DOHH2 (cell line): ENCODE measurements around the gene REEP1.
A peak's percentile ranks its signal among the peaks of the same experiment; 100 is the strongest.

ENCODE experiments used
- H3F3A ChIP-seq: fragments of 200-600 bp; sonication (generic), shearing (Covaris generic); 2 replicates; pipeline ENCODE4 v1.6.0; 2016; ENCODE audit warnings: antibody characterized with exemption, mild to moderate bottlenecking; ENCODE audit not compliant: control insufficient read depth, insufficient read depth
- H3K27ac ChIP-seq: fragments of 200-600 bp; sonication (generic); 2 replicates; pipeline ENCODE4 v1.5.1; 2014; ENCODE audit warnings: low read depth, mild to moderate bottlenecking, low read length, moderate library complexity
- H3K27me3 ChIP-seq: fragments of 200-600 bp; sonication (generic); 2 replicates; pipeline ENCODE4 v1.6.1; 2014; ENCODE audit warnings: mild to moderate bottlenecking, low read length, mixed read lengths; ENCODE audit not compliant: control insufficient read depth
- H3K36me3 ChIP-seq: fragments of 200-600 bp; sonication (generic); 2 replicates; pipeline ENCODE4 v1.6.1; 2014; ENCODE audit warnings: mild to moderate bottlenecking, low read length, moderate library complexity, mixed read lengths; ENCODE audit not compliant: control insufficient read depth
- H3K4me1 ChIP-seq: fragments of 200-600 bp; sonication (generic); 2 replicates; pipeline ENCODE4 v1.6.1; 2014; ENCODE audit warnings: mild to moderate bottlenecking, low read length, mixed read lengths; ENCODE audit not compliant: control insufficient read depth
- H3K4me2 ChIP-seq: fragments of 200-600 bp; sonication (generic); 2 replicates; pipeline ENCODE4 v1.6.0; 2014; ENCODE audit warnings: mild to moderate bottlenecking, low read length, moderate library complexity
- H3K4me3 ChIP-seq: fragments of 200-600 bp; sonication (generic); 2 replicates; pipeline ENCODE4 v1.5.1; 2014; ENCODE audit warnings: mild to moderate bottlenecking, low read length, mixed read lengths
- H3K79me2 ChIP-seq: fragments of 200-600 bp; sonication (generic); 2 replicates; pipeline ENCODE4 v1.6.1; 2014; ENCODE audit warnings: mild to moderate bottlenecking, low read length, mixed read lengths; ENCODE audit not compliant: control insufficient read depth
- H3K9me2 ChIP-seq: fragments of 200-600 bp; sonication (generic); replicated peaks from 2 replicates; pipeline ENCODE4 v1.6.1; 2014; ENCODE audit warnings: mild to moderate bottlenecking, low read length, mixed read lengths; ENCODE audit not compliant: control insufficient read depth
- H3K9me3 ChIP-seq: fragments of 200-600 bp; sonication (generic); 2 replicates; pipeline ENCODE4 v1.6.1; 2014; ENCODE audit warnings: antibody characterized with exemption, low read length, mixed read lengths; ENCODE audit not compliant: control insufficient read depth, insufficient read depth
- H4K20me1 ChIP-seq: fragments of 200-600 bp; sonication (generic); 2 replicates; pipeline ENCODE4 v1.6.0; 2014; ENCODE audit warnings: low read depth, mild to moderate bottlenecking, antibody characterized with exemption, low read length, moderate library complexity; ENCODE audit not compliant: control insufficient read depth, insufficient read depth
- EZH2phosphoT487 ChIP-seq: fragments of 200-600 bp; sonication (generic); IDR thresholded peaks from 2 replicates; pipeline ENCODE4 v1.6.1; 2017; ENCODE audit warnings: borderline replicate concordance, mild to moderate bottlenecking, antibody characterized with exemption, low read length, moderate library complexity, mixed read lengths
- TF ChIP-seq, protein P1 (sequence below): fragments of 200-600 bp; sonication (generic); IDR thresholded peaks from one replicate; pipeline ENCODE4 v1.5.1; 2014; ENCODE audit warnings: antibody characterized with exemption, mild to moderate bottlenecking, low read depth, low read length; ENCODE audit not compliant: poor library complexity, severe bottlenecking

Gene REEP1

DNA sequence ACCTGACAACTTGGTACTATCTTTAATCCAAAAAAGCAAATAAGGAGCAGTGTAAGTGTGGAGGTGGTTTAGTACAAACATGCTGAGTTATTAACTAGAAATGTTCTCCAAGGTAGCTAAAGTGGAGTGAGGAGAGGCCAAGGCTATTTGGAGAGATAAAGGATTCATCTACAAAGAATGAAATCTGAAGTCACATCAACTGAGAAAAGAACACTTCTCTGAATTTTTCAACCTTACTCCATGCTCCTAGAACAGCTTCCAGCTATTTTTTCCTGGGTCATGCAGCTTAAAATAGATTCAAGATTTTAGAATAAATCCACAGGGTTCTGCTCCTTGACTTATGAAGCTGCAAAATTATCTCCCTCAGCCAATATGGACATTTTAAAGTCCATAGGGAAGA lies 160.8 kb downstream of the REEP1 start:
- Histone ChIP-seq H3F3A (no peaks in the 10 kb centered on the region), H3K79me2 (peaks cover 78% of the 10 kb centered on the region), H3K4me3 (no peak overlapping the region), H3K4me2 (no peak overlapping the region), H3K9me3 (no peaks in the 10 kb centered on the region), H3K4me1 (peaks cover 30% of the 10 kb centered on the region), H3K27me3 (no peaks in the 10 kb centered on the region), H3K9me2 (no peaks in the 10 kb centered on the region), H3K36me3 (peaks cover 78% of the 10 kb centered on the region), H4K20me1 (peaks cover 8% of the 10 kb centered on the region; the same call in 1 of the 2 replicates), H3K27ac (no peak overlapping the region)
- TF ChIP-seq, protein P1, sequence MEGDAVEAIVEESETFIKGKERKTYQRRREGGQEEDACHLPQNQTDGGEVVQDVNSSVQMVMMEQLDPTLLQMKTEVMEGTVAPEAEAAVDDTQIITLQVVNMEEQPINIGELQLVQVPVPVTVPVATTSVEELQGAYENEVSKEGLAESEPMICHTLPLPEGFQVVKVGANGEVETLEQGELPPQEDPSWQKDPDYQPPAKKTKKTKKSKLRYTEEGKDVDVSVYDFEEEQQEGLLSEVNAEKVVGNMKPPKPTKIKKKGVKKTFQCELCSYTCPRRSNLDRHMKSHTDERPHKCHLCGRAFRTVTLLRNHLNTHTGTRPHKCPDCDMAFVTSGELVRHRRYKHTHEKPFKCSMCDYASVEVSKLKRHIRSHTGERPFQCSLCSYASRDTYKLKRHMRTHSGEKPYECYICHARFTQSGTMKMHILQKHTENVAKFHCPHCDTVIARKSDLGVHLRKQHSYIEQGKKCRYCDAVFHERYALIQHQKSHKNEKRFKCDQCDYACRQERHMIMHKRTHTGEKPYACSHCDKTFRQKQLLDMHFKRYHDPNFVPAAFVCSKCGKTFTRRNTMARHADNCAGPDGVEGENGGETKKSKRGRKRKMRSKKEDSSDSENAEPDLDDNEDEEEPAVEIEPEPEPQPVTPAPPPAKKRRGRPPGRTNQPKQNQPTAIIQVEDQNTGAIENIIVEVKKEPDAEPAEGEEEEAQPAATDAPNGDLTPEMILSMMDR, result no peak
- no peak for TF ChIP-seq EZH2phosphoT487

DNA sequence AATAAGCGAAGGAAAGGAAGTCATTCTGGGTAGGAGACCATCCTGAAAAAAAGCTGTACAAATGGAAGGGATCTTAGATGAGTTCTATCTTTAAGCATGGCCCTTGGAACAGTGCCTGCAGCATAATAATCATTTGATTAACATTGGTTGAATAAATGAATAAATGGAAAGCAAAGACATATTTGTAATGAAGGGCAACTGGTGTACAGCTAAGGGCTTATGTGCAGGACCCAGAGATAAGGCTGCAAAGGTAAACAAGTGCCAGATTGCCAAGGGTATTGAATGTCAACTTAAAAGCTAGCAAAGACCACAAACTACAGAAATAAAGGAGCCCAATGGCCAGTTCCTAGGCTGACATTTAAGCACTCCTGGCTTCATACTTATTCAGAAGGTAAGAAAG lies 161.6 kb downstream of the REEP1 start:
- H3K4me2 ChIP-seq, result peak overlapping the region; percentile 3
- peaks cover 80% of the 10 kb centered on the region for H3K36me3 ChIP-seq
- peaks cover 30% of the 10 kb centered on the region for H3K4me1 ChIP-seq
- H3K9me2 ChIP-seq, result no peaks in the 10 kb centered on the region
- H3F3A ChIP-seq, result no peaks in the 10 kb centered on the region
- H3K27me3 ChIP-seq, result no peaks in the 10 kb centered on the region
- peaks cover 8% of the 10 kb centered on the region; the same call in 1 of the 2 replicates for H4K20me1 ChIP-seq
- no peak for TF ChIP-seq EZH2phosphoT487
- TF ChIP-seq, protein P1, result no peak
- no peak overlapping the region for H3K27ac ChIP-seq
- H3K9me3 ChIP-seq, result no peaks in the 10 kb centered on the region
- no peak overlapping the region for H3K4me3 ChIP-seq
- H3K79me2 ChIP-seq, result peaks cover 75% of the 10 kb centered on the region

DNA sequence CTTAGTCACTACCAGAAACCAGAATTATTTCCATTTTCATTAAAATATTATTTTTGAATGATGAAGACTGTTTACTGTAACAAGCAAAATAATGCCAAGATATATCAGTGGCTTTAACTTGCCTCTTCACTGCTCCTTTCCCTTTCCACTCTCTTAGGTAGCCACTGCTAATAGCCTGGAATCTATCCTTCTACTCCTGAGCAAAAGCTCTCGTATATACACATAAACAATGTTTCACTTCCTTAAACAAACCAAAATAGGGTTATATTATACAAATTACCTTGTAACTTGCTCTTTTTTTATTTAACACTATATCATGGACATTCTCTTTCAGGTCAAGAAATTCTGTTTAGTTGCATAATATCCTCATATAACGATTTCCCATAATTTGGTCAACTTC lies 163.0 kb downstream of the REEP1 start:
- Histone ChIP-seq H3K27me3 (no peaks in the 10 kb centered on the region), H4K20me1 (peaks cover 8% of the 10 kb centered on the region; the same call in 1 of the 2 replicates), H3F3A (no peaks in the 10 kb centered on the region), H3K9me2 (no peaks in the 10 kb centered on the region), H3K4me2 (peak overlapping the region; percentile 72), H3K27ac (peak overlapping the region; percentile 54), H3K4me1 (peaks cover 30% of the 10 kb centered on the region), H3K4me3 (peak overlapping the region; percentile 58), H3K9me3 (no peaks in the 10 kb centered on the region), H3K79me2 (peaks cover 64% of the 10 kb centered on the region), H3K36me3 (peaks cover 86% of the 10 kb centered on the region)
- TF ChIP-seq EZH2phosphoT487, result no peak
- TF ChIP-seq, protein P1, result no peak
